DOHH2 (cell line): ENCODE data around the gene KRT2.

ENCODE experiments used
- H3F3A ChIP-seq: fragments of 200-600 bp; sonication (generic), shearing (Covaris generic); 2 replicates; pipeline ENCODE4 v1.6.0; 2016; ENCODE audit warnings: antibody characterized with exemption, mild to moderate bottlenecking; ENCODE audit not compliant: control insufficient read depth, insufficient read depth
- H3K27ac ChIP-seq: fragments of 200-600 bp; sonication (generic); 2 replicates; pipeline ENCODE4 v1.5.1; 2014; ENCODE audit warnings: low read depth, mild to moderate bottlenecking, low read length, moderate library complexity
- H3K27me3 ChIP-seq: fragments of 200-600 bp; sonication (generic); 2 replicates; pipeline ENCODE4 v1.6.1; 2014; ENCODE audit warnings: mild to moderate bottlenecking, low read length, mixed read lengths; ENCODE audit not compliant: control insufficient read depth
- H3K36me3 ChIP-seq: fragments of 200-600 bp; sonication (generic); 2 replicates; pipeline ENCODE4 v1.6.1; 2014; ENCODE audit warnings: mild to moderate bottlenecking, low read length, moderate library complexity, mixed read lengths; ENCODE audit not compliant: control insufficient read depth
- H3K4me1 ChIP-seq: fragments of 200-600 bp; sonication (generic); 2 replicates; pipeline ENCODE4 v1.6.1; 2014; ENCODE audit warnings: mild to moderate bottlenecking, low read length, mixed read lengths; ENCODE audit not compliant: control insufficient read depth
- H3K4me2 ChIP-seq: fragments of 200-600 bp; sonication (generic); 2 replicates; pipeline ENCODE4 v1.6.0; 2014; ENCODE audit warnings: mild to moderate bottlenecking, low read length, moderate library complexity
- H3K4me3 ChIP-seq: fragments of 200-600 bp; sonication (generic); 2 replicates; pipeline ENCODE4 v1.5.1; 2014; ENCODE audit warnings: mild to moderate bottlenecking, low read length, mixed read lengths
- H3K79me2 ChIP-seq: fragments of 200-600 bp; sonication (generic); 2 replicates; pipeline ENCODE4 v1.6.1; 2014; ENCODE audit warnings: mild to moderate bottlenecking, low read length, mixed read lengths; ENCODE audit not compliant: control insufficient read depth
- H3K9me2 ChIP-seq: fragments of 200-600 bp; sonication (generic); replicated peaks from 2 replicates; pipeline ENCODE4 v1.6.1; 2014; ENCODE audit warnings: mild to moderate bottlenecking, low read length, mixed read lengths; ENCODE audit not compliant: control insufficient read depth
- H3K9me3 ChIP-seq: fragments of 200-600 bp; sonication (generic); 2 replicates; pipeline ENCODE4 v1.6.1; 2014; ENCODE audit warnings: antibody characterized with exemption, low read length, mixed read lengths; ENCODE audit not compliant: control insufficient read depth, insufficient read depth
- H4K20me1 ChIP-seq: fragments of 200-600 bp; sonication (generic); 2 replicates; pipeline ENCODE4 v1.6.0; 2014; ENCODE audit warnings: low read depth, mild to moderate bottlenecking, antibody characterized with exemption, low read length, moderate library complexity; ENCODE audit not compliant: control insufficient read depth, insufficient read depth
- EZH2phosphoT487 ChIP-seq: fragments of 200-600 bp; sonication (generic); IDR thresholded peaks from 2 replicates; pipeline ENCODE4 v1.6.1; 2017; ENCODE audit warnings: borderline replicate concordance, mild to moderate bottlenecking, antibody characterized with exemption, low read length, moderate library complexity, mixed read lengths
- TF ChIP-seq, protein P1 (sequence below): fragments of 200-600 bp; sonication (generic); IDR thresholded peaks from one replicate; pipeline ENCODE4 v1.5.1; 2014; ENCODE audit warnings: antibody characterized with exemption, mild to moderate bottlenecking, low read depth, low read length; ENCODE audit not compliant: poor library complexity, severe bottlenecking

The KRT2 gene

GRCh38 chr12:52644078-52644415 lies 8.0 kb downstream of the KRT2 start:
- TF ChIP-seq EZH2phosphoT487, result no peak
- TF ChIP-seq, protein P1, sequence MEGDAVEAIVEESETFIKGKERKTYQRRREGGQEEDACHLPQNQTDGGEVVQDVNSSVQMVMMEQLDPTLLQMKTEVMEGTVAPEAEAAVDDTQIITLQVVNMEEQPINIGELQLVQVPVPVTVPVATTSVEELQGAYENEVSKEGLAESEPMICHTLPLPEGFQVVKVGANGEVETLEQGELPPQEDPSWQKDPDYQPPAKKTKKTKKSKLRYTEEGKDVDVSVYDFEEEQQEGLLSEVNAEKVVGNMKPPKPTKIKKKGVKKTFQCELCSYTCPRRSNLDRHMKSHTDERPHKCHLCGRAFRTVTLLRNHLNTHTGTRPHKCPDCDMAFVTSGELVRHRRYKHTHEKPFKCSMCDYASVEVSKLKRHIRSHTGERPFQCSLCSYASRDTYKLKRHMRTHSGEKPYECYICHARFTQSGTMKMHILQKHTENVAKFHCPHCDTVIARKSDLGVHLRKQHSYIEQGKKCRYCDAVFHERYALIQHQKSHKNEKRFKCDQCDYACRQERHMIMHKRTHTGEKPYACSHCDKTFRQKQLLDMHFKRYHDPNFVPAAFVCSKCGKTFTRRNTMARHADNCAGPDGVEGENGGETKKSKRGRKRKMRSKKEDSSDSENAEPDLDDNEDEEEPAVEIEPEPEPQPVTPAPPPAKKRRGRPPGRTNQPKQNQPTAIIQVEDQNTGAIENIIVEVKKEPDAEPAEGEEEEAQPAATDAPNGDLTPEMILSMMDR, result no peak
- H3K4me2 ChIP-seq, result no peak overlapping the region

GRCh38 chr12:52643233-52644077 lies 8.6 kb downstream of the KRT2 start:
- no peaks in the 10 kb centered on the region for H3K9me2 ChIP-seq
- no peaks in the 10 kb centered on the region for H3K4me1 ChIP-seq
- no peak overlapping the region for H3K4me2 ChIP-seq
- H3F3A ChIP-seq, result no peaks in the 10 kb centered on the region
- no peak overlapping the region for H3K27ac ChIP-seq
- no peaks in the 10 kb centered on the region for H3K36me3 ChIP-seq
- H3K79me2 ChIP-seq, result no peaks in the 10 kb centered on the region
- no peaks in the 10 kb centered on the region for H4K20me1 ChIP-seq
- TF ChIP-seq, protein P1, result no peak
- no peak for TF ChIP-seq EZH2phosphoT487
- no peak overlapping the region for H3K4me3 ChIP-seq
- peaks cover 16% of the 10 kb centered on the region; the same call in 1 of the 2 replicates for H3K27me3 ChIP-seq
- no peaks in the 10 kb centered on the region for H3K9me3 ChIP-seq

More at GRCh38 chr12:52644078-52644415, 8.0 kb downstream of the KRT2 start:
- no peaks in the 10 kb centered on the region for H3K9me3 ChIP-seq
- H3K9me2 ChIP-seq, result no peaks in the 10 kb centered on the region
- no peaks in the 10 kb centered on the region for H3K4me1 ChIP-seq
- no peak overlapping the region for H3K4me3 ChIP-seq
- H4K20me1 ChIP-seq, result no peaks in the 10 kb centered on the region
- H3K27ac ChIP-seq, result no peak overlapping the region
- no peaks in the 10 kb centered on the region for H3K36me3 ChIP-seq
- H3F3A ChIP-seq, result no peaks in the 10 kb centered on the region
- H3K27me3 ChIP-seq, result peaks cover 16% of the 10 kb centered on the region; the same call in 1 of the 2 replicates
- no peaks in the 10 kb centered on the region for H3K79me2 ChIP-seq

DNA sequence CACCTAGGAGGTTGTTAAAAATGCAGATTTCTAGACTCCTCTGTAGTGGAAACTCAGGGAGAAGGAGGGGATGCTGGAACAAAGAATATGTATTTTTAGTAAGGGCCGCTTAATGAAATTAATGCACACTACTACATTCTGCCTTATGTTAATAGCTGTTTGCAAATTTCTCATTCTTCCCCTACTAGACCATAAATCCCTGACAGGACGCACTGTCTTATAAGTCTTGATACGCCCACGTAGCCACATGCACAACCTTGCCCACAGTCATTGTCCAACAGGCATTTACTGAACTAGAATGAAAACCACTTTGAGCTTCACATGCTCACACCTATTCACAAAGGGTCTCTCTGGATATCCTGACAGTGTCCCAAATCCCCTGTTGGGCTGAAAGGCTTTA lies 10.5 kb downstream of the KRT2 start:
- H3K4me1 ChIP-seq, result no peaks in the 10 kb centered on the region
- H3K9me2 ChIP-seq, result no peaks in the 10 kb centered on the region
- H3F3A ChIP-seq, result no peaks in the 10 kb centered on the region
- peaks cover 19% of the 10 kb centered on the region for H3K27me3 ChIP-seq
- H4K20me1 ChIP-seq, result no peaks in the 10 kb centered on the region
- H3K36me3 ChIP-seq, result no peaks in the 10 kb centered on the region
- H3K79me2 ChIP-seq, result no peaks in the 10 kb centered on the region
- no peak overlapping the region for H3K27ac ChIP-seq
- H3K4me2 ChIP-seq, result no peak overlapping the region
- TF ChIP-seq EZH2phosphoT487, result no peak
- TF ChIP-seq, protein P1, result no peak
- H3K9me3 ChIP-seq, result no peaks in the 10 kb centered on the region
- H3K4me3 ChIP-seq, result no peak overlapping the region
